H1 (cell line): Measurements from ENCODE around the gene SEMA3A. TPM values are rescaled to one million over a fixed set of nuclear protein-coding genes. Genes with fewer than 3 reads are reported as not detected.

Experiments used
- CTCF ChIA-PET: fragments of 300-600 bp; sonication (Branson Sonifier 250); formaldehyde crosslinking; loops from one replicate; lab custom pipeline; 2021; ENCODE audit not compliant: partially characterized antibody; lab: Charles Lee
- POLR2A ChIA-PET: fragments of 300-600 bp; sonication (Branson Sonifier 250); formaldehyde crosslinking; loops from one replicate; lab custom pipeline; 2021; ENCODE audit warnings: inconsistent platforms; ENCODE audit not compliant: partially characterized antibody; lab: Charles Lee
- DNase-seq, 2 experiments: peaks; one replicate each; pipeline versions ENCODE4 v3.0.0 to v3.0.0-alpha.2; 2010 to 2022; ENCODE audit warnings: low spot score in 2 of 2, low read depth in 1 of 2, mixed read lengths in 1 of 2
- FAIRE-seq: peaks from 2 replicates; lab custom pipeline; 2011; peaks lifted over from hg19 to GRCh38; lab: Jason Lieb, UNC
- H2AFZ ChIP-seq: 2 replicates; pipeline ENCODE4 v1.8.1; 2012; ENCODE audit warnings: low read length, inconsistent platforms
- H2AK5ac ChIP-seq: 2 replicates; pipeline ENCODE4 v1.6.1; 2013; ENCODE audit warnings: low read depth, low read length
- H2BK120ac ChIP-seq: replicated peaks from 2 replicates; pipeline ENCODE3; 2013; ENCODE audit warnings: low read depth, low read length, inconsistent platforms
- H2BK12ac ChIP-seq: 2 replicates; pipeline ENCODE4 v1.6.1; 2013; ENCODE audit warnings: low read depth, low read length
- H2BK15ac ChIP-seq: 2 replicates; pipeline ENCODE4 v1.6.1; 2013; ENCODE audit warnings: low read length
- H2BK20ac ChIP-seq: 2 replicates; pipeline ENCODE4 v1.6.1; 2013; ENCODE audit warnings: low read length
- H2BK5ac ChIP-seq: 2 replicates; pipeline ENCODE4 v1.6.1; 2013; ENCODE audit warnings: low read depth, low read length
- H3K14ac ChIP-seq: 2 replicates; pipeline ENCODE4 v1.6.1; 2013; ENCODE audit warnings: inconsistent platforms; ENCODE audit not compliant: insufficient read length
- H3K18ac ChIP-seq: 2 replicates; pipeline ENCODE4 v1.6.1; 2013; ENCODE audit warnings: low read length; ENCODE audit errors: extremely low read depth
- H3K23ac ChIP-seq: 2 replicates; pipeline ENCODE4 v1.6.1; 2013; ENCODE audit warnings: inconsistent platforms; ENCODE audit not compliant: insufficient read length
- H3K23me2 ChIP-seq: 2 replicates; pipeline ENCODE4 v1.6.1; 2013; ENCODE audit warnings: low read depth, low read length
- H3K27ac ChIP-seq: 2 replicates; pipeline ENCODE4 v1.6.1; 2011; ENCODE audit warnings: low read depth, low read length, inconsistent platforms
- H3K27me3 ChIP-seq, 4 experiments: replicated peaks in 1 of 4; 1 replicate in 1 of 4; 2 replicates in 3 of 4; pipeline versions ENCODE4 v1.6.1 to v1.8.1; 2011 to 2013; ENCODE audit warnings: low read length in 3 of 4, mild to moderate bottlenecking in 3 of 4, inconsistent platforms in 2 of 4, mixed read lengths in 2 of 4, moderate library complexity in 1 of 4; ENCODE audit not compliant: control insufficient read depth in 3 of 4, insufficient read depth in 3 of 4; ENCODE audit errors: extremely low read depth in 1 of 4
- H3K36me3 ChIP-seq, 4 experiments: 2 replicates each; pipeline versions ENCODE4 v1.6.1 to v1.8.1; 2011 to 2013; ENCODE audit warnings: mild to moderate bottlenecking in 4 of 4, low read length in 3 of 4, moderate library complexity in 2 of 4, control low read depth in 1 of 4, inconsistent platforms in 1 of 4; ENCODE audit not compliant: insufficient read depth in 4 of 4, control insufficient read depth in 2 of 4
- H3K4ac ChIP-seq: replicated peaks from 2 replicates; pipeline ENCODE3; 2013; ENCODE audit warnings: low read length, low read depth, mixed read lengths, inconsistent platforms; ENCODE audit not compliant: insufficient read length
- H3K4me1 ChIP-seq, 4 experiments: replicated peaks in 1 of 4; 1 replicate in 1 of 4; 2 replicates in 3 of 4; pipeline versions ENCODE4 v1.6.1 to v1.8.1; 2011 to 2013; ENCODE audit warnings: low read length in 3 of 4, inconsistent platforms in 2 of 4, mixed read lengths in 1 of 4; ENCODE audit not compliant: insufficient read depth in 4 of 4, control insufficient read depth in 3 of 4
- H3K4me2 ChIP-seq, 2 experiments: 2 replicates each; pipeline versions ENCODE4 v1.6.1 to v1.8.1; 2011 to 2013; ENCODE audit warnings: low read depth in 2 of 2, low read length in 2 of 2, control low read depth in 1 of 2, inconsistent platforms in 1 of 2, mild to moderate bottlenecking in 1 of 2; ENCODE audit not compliant: insufficient read depth in 1 of 2
- H3K4me3 ChIP-seq, 4 experiments: fragments of 200-600, 300-600 bp in 1 of 4; sonication (generic), shearing (Covaris generic), sonication (Bioruptor Twin) in 1 of 4; 2 replicates each; pipeline versions ENCODE4 v1.5.1 to v1.8.1; 2011 to 2016; ENCODE audit warnings: low read length in 4 of 4, low read depth in 3 of 4, control low read depth in 2 of 4, inconsistent platforms in 2 of 4, mild to moderate bottlenecking in 2 of 4, mixed read lengths in 1 of 4, moderate library complexity in 1 of 4; ENCODE audit not compliant: insufficient read depth in 2 of 4; ENCODE audit errors: extremely low read depth in 1 of 4
- H3K56ac ChIP-seq: replicated peaks from 2 replicates; pipeline ENCODE3; 2013; ENCODE audit warnings: low read depth, mild to moderate bottlenecking, mixed read lengths, low read length, inconsistent platforms; ENCODE audit not compliant: insufficient read length
- H3K79me1 ChIP-seq: 2 replicates; pipeline ENCODE4 v1.6.1; 2013; ENCODE audit warnings: low read depth, low read length, control low read depth
- H3K79me2 ChIP-seq, 2 experiments: 2 replicates each; pipeline versions ENCODE4 v1.6.1 to v1.8.1; 2012 to 2013; ENCODE audit warnings: low read length in 2 of 2, mild to moderate bottlenecking in 2 of 2, inconsistent platforms in 1 of 2; ENCODE audit not compliant: insufficient read depth in 2 of 2, control insufficient read depth in 1 of 2
- H3K9ac ChIP-seq, 4 experiments: replicated peaks in 1 of 4; 1 replicate in 1 of 4; 2 replicates in 3 of 4; pipeline versions ENCODE4 v1.6.1 to v1.8.1; 2011 to 2013; ENCODE audit warnings: low read depth in 3 of 4, low read length in 3 of 4, control low read depth in 2 of 4, mild to moderate bottlenecking in 2 of 4, moderate library complexity in 2 of 4, inconsistent platforms in 1 of 4; ENCODE audit errors: extremely low read depth in 1 of 4
- H3K9me3 ChIP-seq, 2 experiments: 2 replicates each; pipeline versions ENCODE4 v1.6.1 to v1.8.1; 2012 to 2013; ENCODE audit warnings: mild to moderate bottlenecking in 2 of 2, moderate library complexity in 2 of 2, control low read depth in 1 of 2, inconsistent platforms in 1 of 2, low read depth in 1 of 2, low read length in 1 of 2, mixed read lengths in 1 of 2; ENCODE audit not compliant: insufficient read depth in 2 of 2
- H4K20me1 ChIP-seq, 2 experiments: replicated peaks in 1 of 2; 2 replicates each; pipeline versions ENCODE3 to v1.8.1; 2011 to 2013; ENCODE audit warnings: inconsistent platforms in 2 of 2, low read length in 2 of 2, mild to moderate bottlenecking in 1 of 2; ENCODE audit not compliant: insufficient read depth in 2 of 2, control insufficient read depth in 1 of 2
- H4K5ac ChIP-seq: 2 replicates; pipeline ENCODE4 v1.6.1; 2013; ENCODE audit warnings: low read length, low read depth, mixed read lengths, inconsistent platforms; ENCODE audit not compliant: insufficient read length
- H4K8ac ChIP-seq: 2 replicates; pipeline ENCODE4 v1.8.0; 2013; ENCODE audit warnings: mild to moderate bottlenecking, moderate library complexity, low read length, inconsistent platforms; ENCODE audit not compliant: insufficient read depth; ENCODE audit errors: extremely low read depth
- H4K91ac ChIP-seq: replicated peaks from 2 replicates; pipeline ENCODE3; 2013; ENCODE audit warnings: low read length, mixed read lengths, inconsistent platforms; ENCODE audit not compliant: insufficient read length
- BCL11A ChIP-seq, 2 experiments: IDR thresholded peaks; one replicate each; pipeline ENCODE4 v1.6.1; 2011; ENCODE audit warnings: low read depth in 2 of 2, low read length in 2 of 2, mild to moderate bottlenecking in 2 of 2
- BRCA1 ChIP-seq: IDR thresholded peaks from 2 replicates; pipeline ENCODE4 v1.6.1; 2012; ENCODE audit warnings: low read depth, low read length, improper control_type of control experiment
- CEBPB ChIP-seq: IDR thresholded peaks from 2 replicates; pipeline ENCODE4 v1.6.1; 2012; ENCODE audit warnings: low read depth, low read length
- EP300 ChIP-seq, 2 experiments: IDR thresholded peaks; 1 replicate in 1 of 2; 2 replicates in 1 of 2; pipeline ENCODE4 v1.6.1; 2011 to 2012; ENCODE audit warnings: low read depth in 2 of 2, low read length in 2 of 2, mild to moderate bottlenecking in 2 of 2, borderline replicate concordance in 1 of 2, inconsistent platforms in 1 of 2, moderate library complexity in 1 of 2
- JUND ChIP-seq: IDR thresholded peaks from 2 replicates; pipeline ENCODE4 v1.6.1; 2011; ENCODE audit warnings: mild to moderate bottlenecking, improper control_type of control experiment, low read length
- RAD21 ChIP-seq, 2 experiments: IDR thresholded peaks in 1 of 2; conservative IDR thresholded peaks in 1 of 2; 2 replicates each; pipeline ENCODE4 v1.6.1; 2011; ENCODE audit warnings: low read depth in 2 of 2, low read length in 2 of 2, improper control_type of control experiment in 1 of 2, inconsistent platforms in 1 of 2, mild to moderate bottlenecking in 1 of 2, moderate library complexity in 1 of 2
- SAP30 ChIP-seq: fragments of 300-600 bp; sonication (generic); IDR thresholded peaks from 2 replicates; pipeline ENCODE4 v1.7.1; 2012; ENCODE audit warnings: low read length, moderate library complexity, mild to moderate bottlenecking, inconsistent platforms; ENCODE audit not compliant: insufficient read depth, insufficient replicate concordance
- SIRT6 ChIP-seq: IDR thresholded peaks from one replicate; pipeline ENCODE4 v1.7.1; 2012; ENCODE audit warnings: low read length, inconsistent platforms
- SUZ12 ChIP-seq: fragments of 200-600 bp; sonication (generic); IDR thresholded peaks from 2 replicates; pipeline ENCODE4 v1.6.1; 2012; ENCODE audit warnings: mild to moderate bottlenecking, inconsistent platforms, low read length, moderate library complexity, mixed read lengths
- TAF7 ChIP-seq: optimal IDR thresholded peaks from 2 replicates; pipeline ENCODE3; 2011; ENCODE audit warnings: low read depth, mild to moderate bottlenecking, inconsistent platforms, low read length, moderate library complexity, borderline replicate concordance
- WGBS, 2 experiments: shearing (Covaris generic) in 1 of 2; methylation state at CpG; one replicate each; pipeline versions ENCODE4 v1.1.6 to v1.1.7; 2013 to 2015; ENCODE audit warnings: low lambda C conversion rate in 2 of 2, mixed read lengths in 2 of 2, inconsistent platforms in 1 of 2, low coverage in 1 of 2, missing lambda C conversion rate in 1 of 2; ENCODE audit not compliant: insufficient replicate concordance in 2 of 2, insufficient coverage in 1 of 2, insufficient read length in 1 of 2; ENCODE audit errors: extremely low coverage in 1 of 2, missing lambda C conversion rate in 1 of 2; 5-methylcytosine and 5-hydroxymethylcytosine counted together
- polyA plus RNA-seq, 7 experiments: library from polyadenylated mRNA; depleted of rRNA in 3 of 7; stranded (reverse) in 5 of 7; unstranded in 2 of 7; fragments of >200 nt in 5 of 7; fragments of 200-250 nt in 2 of 7; gene quantifications; 1 replicate in 5 of 7; 2 replicates in 1 of 7; 4 replicates in 1 of 7; pipeline versions ENCODE4 v1.2.1 to v1.2.3, GENCODE V29; 2011 to 2013; ENCODE audit warnings: missing spikeins in 2 of 7, mixed read lengths in 2 of 7
- total RNA-seq: library from RNA; stranded (reverse); fragmentation: NEBNext Ultra II Directional; extraction: Animal tissue kit (Norgen Biotek cat#: 25700); gene quantifications from 2 replicates; pipeline ENCODE4 v1.2.1, GENCODE V29; 2021
- TF ChIP-seq, protein P1 (sequence below), 3 experiments: IDR thresholded peaks; 1 replicate in 2 of 3; 2 replicates in 1 of 3; pipeline versions ENCODE4 v1.5.1 to v1.6.1; 2011; ENCODE audit warnings: low read length in 3 of 3, mild to moderate bottlenecking in 3 of 3, inconsistent platforms in 2 of 3, low read depth in 1 of 3, moderate library complexity in 1 of 3; ENCODE audit not compliant: insufficient read depth in 1 of 3; ENCODE audit errors: control extremely low read depth in 1 of 3

SEMA3A gene
- total and polyA plus RNA-seq, 2 of the 8 experiments (the other 6 are each of a cell fraction or from before 2014, with no cell fraction given): 8.1 to 45.9 TPM

DNA sequence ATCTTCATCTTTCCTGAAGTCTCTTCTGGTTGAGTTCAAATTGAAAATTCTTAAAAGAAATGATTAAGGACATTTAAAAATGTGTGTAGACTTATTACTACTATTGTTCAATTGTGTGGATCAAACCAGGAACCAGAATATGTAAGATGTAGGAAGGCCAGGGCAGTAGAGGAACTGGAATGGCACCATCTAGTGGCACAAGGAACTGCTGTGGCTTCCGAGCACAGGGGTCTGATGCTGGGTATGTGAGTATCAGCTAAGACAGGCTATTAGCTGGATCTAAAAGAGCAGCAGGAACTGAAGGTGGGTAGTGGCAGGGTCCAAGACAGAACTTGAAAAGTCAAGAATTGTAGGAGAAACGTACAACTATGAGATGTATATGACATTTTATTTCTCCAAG is 247.3 kb downstream of the SEMA3A start:
- no peak overlapping the region for H3K4me2 ChIP-seq
- H3K27me3 ChIP-seq: no peaks in the 10 kb centered on the region
- TF ChIP-seq TAF7 (no peak), SIRT6 (no peak), CEBPB (no peak), RAD21 (IDR thresholded peaks at IDR 0.05 in 1 of 2, conservative IDR thresholded peaks at IDR 0.05 in 1 of 2; ENCODE audit: low read depth in 2 of 2, low read length in 2 of 2) (peak; percentile 61 to 74), JUND (no peak), EP300 (IDR thresholded peaks at IDR 0.05; ENCODE audit: borderline replicate concordance in 1 of 2, low read depth in 2 of 2, low read length in 2 of 2) (no peak), SUZ12 (no peak), SAP30 (no peak), BCL11A (IDR thresholded peaks at IDR 0.05; ENCODE audit: low read depth in 2 of 2, low read length in 2 of 2) (no peak), BRCA1 (no peak)
- TF ChIP-seq, protein P1, sequence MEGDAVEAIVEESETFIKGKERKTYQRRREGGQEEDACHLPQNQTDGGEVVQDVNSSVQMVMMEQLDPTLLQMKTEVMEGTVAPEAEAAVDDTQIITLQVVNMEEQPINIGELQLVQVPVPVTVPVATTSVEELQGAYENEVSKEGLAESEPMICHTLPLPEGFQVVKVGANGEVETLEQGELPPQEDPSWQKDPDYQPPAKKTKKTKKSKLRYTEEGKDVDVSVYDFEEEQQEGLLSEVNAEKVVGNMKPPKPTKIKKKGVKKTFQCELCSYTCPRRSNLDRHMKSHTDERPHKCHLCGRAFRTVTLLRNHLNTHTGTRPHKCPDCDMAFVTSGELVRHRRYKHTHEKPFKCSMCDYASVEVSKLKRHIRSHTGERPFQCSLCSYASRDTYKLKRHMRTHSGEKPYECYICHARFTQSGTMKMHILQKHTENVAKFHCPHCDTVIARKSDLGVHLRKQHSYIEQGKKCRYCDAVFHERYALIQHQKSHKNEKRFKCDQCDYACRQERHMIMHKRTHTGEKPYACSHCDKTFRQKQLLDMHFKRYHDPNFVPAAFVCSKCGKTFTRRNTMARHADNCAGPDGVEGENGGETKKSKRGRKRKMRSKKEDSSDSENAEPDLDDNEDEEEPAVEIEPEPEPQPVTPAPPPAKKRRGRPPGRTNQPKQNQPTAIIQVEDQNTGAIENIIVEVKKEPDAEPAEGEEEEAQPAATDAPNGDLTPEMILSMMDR (IDR thresholded peaks at IDR 0.05; ENCODE audit: control extremely low read depth in 1 of 3, insufficient read depth in 1 of 3, low read depth in 1 of 3, low read length in 3 of 3): peak; percentile 54 to 86 (median 82)
- FAIRE-seq (peak; percentile 63), DNase-seq (peak in 1 of 2 experiments; percentile 31)
- H2BK5ac ChIP-seq: no peak overlapping the region
- H3K79me2 ChIP-seq: no peaks in the 10 kb centered on the region
- no peaks in the 10 kb centered on the region for H3K79me1 ChIP-seq
- no peak overlapping the region for H2AK5ac ChIP-seq
- no peak overlapping the region for H4K8ac ChIP-seq
- no peak overlapping the region for H2BK15ac ChIP-seq
- no peak overlapping the region for H3K23ac ChIP-seq
- CTCF ChIA-PET: interaction anchor here (0.6 to 7.0 kb wide), 25 partner anchors 10 to 1802 kb away, joined by 3 to 92 read pairs (median 3); no protein-coding TSS in a partner anchor
- no peaks in the 10 kb centered on the region for H3K4me1 ChIP-seq
- no peak overlapping the region for H3K4ac ChIP-seq
- H3K36me3 ChIP-seq: no peaks in the 10 kb centered on the region
- POLR2A ChIA-PET: interaction anchor here (1.6 kb wide), 1 partner anchor 9 kb away, joined by 3 read pairs; no protein-coding TSS in a partner anchor
- 48% methylated on average over 2 of the region's 2 CpGs; no CpG with 5 or more reads in 1 of the 2 experiments for WGBS, 2 experiments
- no peak overlapping the region for H2BK12ac ChIP-seq
- H3K18ac ChIP-seq: no peak overlapping the region
- H3K9ac ChIP-seq: no peak overlapping the region
- H2BK20ac ChIP-seq: no peak overlapping the region
- H3K9me3 ChIP-seq: no peaks in the 10 kb centered on the region
- H3K27ac ChIP-seq: no peak overlapping the region
- no peak overlapping the region for H2BK120ac ChIP-seq
- H3K14ac ChIP-seq: no peak overlapping the region
- no peak overlapping the region for H4K91ac ChIP-seq
- no peaks in the 10 kb centered on the region for H4K20me1 ChIP-seq
- no peaks in the 10 kb centered on the region for H3K23me2 ChIP-seq
- no peak overlapping the region for H2AFZ ChIP-seq
- no peak overlapping the region for H3K4me3 ChIP-seq
- H3K56ac ChIP-seq: no peak overlapping the region
- no peak overlapping the region for H4K5ac ChIP-seq
